A673 (cell line): ENCODE results near the gene JOSD1. TPM values are rescaled to one million over a fixed set of nuclear protein-coding genes. Genes with fewer than 3 reads are reported as not detected.

Experiments
- BruUV-seq: library from RNA; stranded (reverse); fragments of 400-500 nt; replicated peaks from 2 replicates; lab custom pipeline; 2021; lab: Mats Ljungman, UMichigan
- CTCF ChIA-PET: fragments of 300-600 bp; sonication (Branson Sonifier 250); formaldehyde crosslinking; loops from one replicate; lab custom pipeline; 2022; ENCODE audit warnings: antibody characterized with exemption; lab: Charles Lee
- POLR2A ChIA-PET: fragments of 300-600 bp; sonication (Branson Sonifier 250); formaldehyde crosslinking; loops from one replicate; lab custom pipeline; 2022; ENCODE audit warnings: antibody characterized with exemption; ENCODE audit not compliant: low non-redundant PET; lab: Charles Lee
- DNase-seq: peaks from one replicate; pipeline ENCODE4 v3.0.0-alpha.2; 2015; ENCODE audit warnings: low spot score
- H3K27ac ChIP-seq: fragments of 200-600 bp; sonication (generic); 2 replicates; pipeline ENCODE4 v1.5.1; 2016; ENCODE audit warnings: mixed run types, low read depth, mild to moderate bottlenecking, mixed read lengths, antibody characterized with exemption, low read length; ENCODE audit not compliant: poor library complexity, severe bottlenecking
- H3K27me3 ChIP-seq: fragments of 200-600 bp; sonication (generic); replicated peaks from 2 replicates; pipeline ENCODE4 v1.6.1; 2017; ENCODE audit warnings: mixed run types, low read depth, mild to moderate bottlenecking, mixed read lengths, antibody characterized with exemption, low read length; ENCODE audit not compliant: insufficient read depth, poor library complexity
- H3K36me3 ChIP-seq: fragments of 200-600 bp; sonication (generic); 2 replicates; pipeline ENCODE4 v1.6.1; 2016; ENCODE audit warnings: mixed run types, mild to moderate bottlenecking, mixed read lengths, antibody characterized with exemption, low read length; ENCODE audit not compliant: insufficient read depth, poor library complexity, severe bottlenecking
- H3K4me1 ChIP-seq: fragments of 200-600 bp; sonication (generic); 2 replicates; pipeline ENCODE4 v1.6.1; 2017; ENCODE audit warnings: mixed run types, mild to moderate bottlenecking, mixed read lengths, antibody characterized with exemption, low read length; ENCODE audit not compliant: insufficient read depth, poor library complexity, severe bottlenecking
- H3K4me3 ChIP-seq: fragments of 200-600 bp; sonication (generic); 2 replicates; pipeline ENCODE4 v1.5.1; 2016; ENCODE audit warnings: low read depth, mixed run types, mild to moderate bottlenecking, mixed read lengths, low read length; ENCODE audit not compliant: poor library complexity, severe bottlenecking
- H3K9me3 ChIP-seq: fragments of 200-600 bp; sonication (generic); 2 replicates; pipeline ENCODE4 v1.6.1; 2016; ENCODE audit warnings: mixed run types, low read depth, mild to moderate bottlenecking, mixed read lengths, antibody characterized with exemption, low read length; ENCODE audit not compliant: poor library complexity, severe bottlenecking
- CTCF ChIP-seq: fragments of 300-800, 200-600 bp; sonication (generic); conservative IDR thresholded peaks from 2 replicates; pipeline ENCODE4 v1.5.1; 2017; ENCODE audit warnings: low read depth, mild to moderate bottlenecking, antibody characterized with exemption, low read length, moderate library complexity, mixed read lengths
- EZH2 ChIP-seq: fragments of 200-600 bp; sonication (generic); IDR thresholded peaks from 2 replicates; pipeline ENCODE4 v1.6.1; 2017; ENCODE audit warnings: borderline replicate concordance, low read depth, mild to moderate bottlenecking, mixed read lengths, antibody characterized with exemption, low read length; ENCODE audit not compliant: poor library complexity, severe bottlenecking
- intact Hi-C: fragments of 100-400 bp; cut with micrococcal nuclease; formaldehyde crosslinking; loops from one replicate; pipeline ENCODE4 v1.10.0; 2022; ENCODE audit not compliant: unreplicated experiment
- total RNA-seq: library from RNA; stranded (reverse); gene quantifications from 2 replicates; pipeline ENCODE4 v1.2.3, GENCODE V29; 2021

JOSD1 gene
- total RNA-seq, 1 experiment from 2014 or later, result 53.1 TPM

- DNase-seq, result no peak
- peaks cover 32% of the 10 kb centered on the region for H3K4me1 ChIP-seq
- BruUV-seq, result no TSS peak
- CTCF ChIA-PET, result interaction anchor here (0.6 to 0.9 kb wide), 2 partner anchors 12 to 92 kb away, joined by 5 read pairs; no protein-coding TSS in a partner anchor
- H3K27ac ChIP-seq, result no peak overlapping the region
- no peak for TF ChIP-seq CTCF
- TF ChIP-seq EZH2, result no peak
- intact Hi-C loops, result no loop called here
- peaks cover 37% of the 10 kb centered on the region for H3K36me3 ChIP-seq
- no peak overlapping the region for H3K4me3 ChIP-seq
- H3K9me3 ChIP-seq, result no peaks in the 10 kb centered on the region
- POLR2A ChIA-PET, result interaction anchor here (0.8 kb wide), 1 partner anchor 12 kb away, joined by 4 read pairs; no protein-coding TSS in a partner anchor
- H3K27me3 ChIP-seq, result no peaks in the 10 kb centered on the region
Observed at GRCh38 chr22:38712486-38713207, 11.9 kb upstream of the JOSD1 start.

GRCh38 chr22:38710866-38711265 is 10.1 kb upstream of the JOSD1 start:
- no peak for TF ChIP-seq CTCF
- no peak for TF ChIP-seq EZH2
- Histone ChIP-seq H3K27me3 (no peaks in the 10 kb centered on the region), H3K27ac (no peak overlapping the region), H3K9me3 (no peaks in the 10 kb centered on the region), H3K36me3 (peaks cover 21% of the 10 kb centered on the region), H3K4me3 (no peak overlapping the region), H3K4me1 (peaks cover 34% of the 10 kb centered on the region)
- ChIA-PET CTCF (no interaction called here), POLR2A (no interaction called here)
- no TSS peak for BruUV-seq
- DNase-seq, result no peak
- intact Hi-C loops, result no loop called here

- CTCF ChIA-PET, result no interaction called here
- H3K27me3 ChIP-seq, result no peaks in the 10 kb centered on the region
Observed at GRCh38 chr22:38710351-38710750, 9.6 kb upstream of the JOSD1 start.

More at GRCh38 chr22:38710351-38710750, 9.6 kb upstream of the JOSD1 start:
- TF ChIP-seq EZH2 (no peak), CTCF (no peak)
- DNase-seq, result no peak
- POLR2A ChIA-PET, result no interaction called here
- Histone ChIP-seq H3K9me3 (no peaks in the 10 kb centered on the region), H3K36me3 (peaks cover 18% of the 10 kb centered on the region), H3K27ac (no peak overlapping the region), H3K4me1 (peaks cover 29% of the 10 kb centered on the region), H3K4me3 (no peak overlapping the region)
- no TSS peak for BruUV-seq
- intact Hi-C loops, result no loop called here
